H1 (cell line): ENCODE data around the gene SOCS7. TPM values are rescaled to one million over a fixed set of nuclear protein-coding genes. Genes with fewer than 3 reads are reported as not detected.

Source experiments
- CTCF ChIA-PET: fragments of 300-600 bp; sonication (Branson Sonifier 250); formaldehyde crosslinking; loops from one replicate; lab custom pipeline; 2021; ENCODE audit not compliant: partially characterized antibody; lab: Charles Lee
- POLR2A ChIA-PET: fragments of 300-600 bp; sonication (Branson Sonifier 250); formaldehyde crosslinking; loops from one replicate; lab custom pipeline; 2021; ENCODE audit warnings: inconsistent platforms; ENCODE audit not compliant: partially characterized antibody; lab: Charles Lee
- DNase-seq, 2 experiments: peaks; one replicate each; pipeline versions ENCODE4 v3.0.0 to v3.0.0-alpha.2; 2010 to 2022; ENCODE audit warnings: low spot score in 2 of 2, low read depth in 1 of 2, mixed read lengths in 1 of 2
- FAIRE-seq: peaks from 2 replicates; lab custom pipeline; 2011; peaks lifted over from hg19 to GRCh38; lab: Jason Lieb, UNC
- H2AFZ ChIP-seq: 2 replicates; pipeline ENCODE4 v1.8.1; 2012; ENCODE audit warnings: low read length, inconsistent platforms
- H2AK5ac ChIP-seq: 2 replicates; pipeline ENCODE4 v1.6.1; 2013; ENCODE audit warnings: low read depth, low read length
- H2BK120ac ChIP-seq: replicated peaks from 2 replicates; pipeline ENCODE3; 2013; ENCODE audit warnings: low read depth, low read length, inconsistent platforms
- H2BK12ac ChIP-seq: 2 replicates; pipeline ENCODE4 v1.6.1; 2013; ENCODE audit warnings: low read depth, low read length
- H2BK15ac ChIP-seq: 2 replicates; pipeline ENCODE4 v1.6.1; 2013; ENCODE audit warnings: low read length
- H2BK20ac ChIP-seq: 2 replicates; pipeline ENCODE4 v1.6.1; 2013; ENCODE audit warnings: low read length
- H2BK5ac ChIP-seq: 2 replicates; pipeline ENCODE4 v1.6.1; 2013; ENCODE audit warnings: low read depth, low read length
- H3K14ac ChIP-seq: 2 replicates; pipeline ENCODE4 v1.6.1; 2013; ENCODE audit warnings: inconsistent platforms; ENCODE audit not compliant: insufficient read length
- H3K18ac ChIP-seq: 2 replicates; pipeline ENCODE4 v1.6.1; 2013; ENCODE audit warnings: low read length; ENCODE audit errors: extremely low read depth
- H3K23ac ChIP-seq: 2 replicates; pipeline ENCODE4 v1.6.1; 2013; ENCODE audit warnings: inconsistent platforms; ENCODE audit not compliant: insufficient read length
- H3K23me2 ChIP-seq: 2 replicates; pipeline ENCODE4 v1.6.1; 2013; ENCODE audit warnings: low read depth, low read length
- H3K27ac ChIP-seq: 2 replicates; pipeline ENCODE4 v1.6.1; 2011; ENCODE audit warnings: low read depth, low read length, inconsistent platforms
- H3K27me3 ChIP-seq, 4 experiments: replicated peaks in 1 of 4; 1 replicate in 1 of 4; 2 replicates in 3 of 4; pipeline versions ENCODE4 v1.6.1 to v1.8.1; 2011 to 2013; ENCODE audit warnings: low read length in 3 of 4, mild to moderate bottlenecking in 3 of 4, inconsistent platforms in 2 of 4, mixed read lengths in 2 of 4, moderate library complexity in 1 of 4; ENCODE audit not compliant: control insufficient read depth in 3 of 4, insufficient read depth in 3 of 4; ENCODE audit errors: extremely low read depth in 1 of 4
- H3K36me3 ChIP-seq, 4 experiments: 2 replicates each; pipeline versions ENCODE4 v1.6.1 to v1.8.1; 2011 to 2013; ENCODE audit warnings: mild to moderate bottlenecking in 4 of 4, low read length in 3 of 4, moderate library complexity in 2 of 4, control low read depth in 1 of 4, inconsistent platforms in 1 of 4; ENCODE audit not compliant: insufficient read depth in 4 of 4, control insufficient read depth in 2 of 4
- H3K4ac ChIP-seq: replicated peaks from 2 replicates; pipeline ENCODE3; 2013; ENCODE audit warnings: low read length, low read depth, mixed read lengths, inconsistent platforms; ENCODE audit not compliant: insufficient read length
- H3K4me1 ChIP-seq, 4 experiments: replicated peaks in 1 of 4; 1 replicate in 1 of 4; 2 replicates in 3 of 4; pipeline versions ENCODE4 v1.6.1 to v1.8.1; 2011 to 2013; ENCODE audit warnings: low read length in 3 of 4, inconsistent platforms in 2 of 4, mixed read lengths in 1 of 4; ENCODE audit not compliant: insufficient read depth in 4 of 4, control insufficient read depth in 3 of 4
- H3K4me2 ChIP-seq, 2 experiments: 2 replicates each; pipeline versions ENCODE4 v1.6.1 to v1.8.1; 2011 to 2013; ENCODE audit warnings: low read depth in 2 of 2, low read length in 2 of 2, control low read depth in 1 of 2, inconsistent platforms in 1 of 2, mild to moderate bottlenecking in 1 of 2; ENCODE audit not compliant: insufficient read depth in 1 of 2
- H3K4me3 ChIP-seq, 4 experiments: fragments of 200-600, 300-600 bp in 1 of 4; sonication (generic), shearing (Covaris generic), sonication (Bioruptor Twin) in 1 of 4; 2 replicates each; pipeline versions ENCODE4 v1.5.1 to v1.8.1; 2011 to 2016; ENCODE audit warnings: low read length in 4 of 4, low read depth in 3 of 4, control low read depth in 2 of 4, inconsistent platforms in 2 of 4, mild to moderate bottlenecking in 2 of 4, mixed read lengths in 1 of 4, moderate library complexity in 1 of 4; ENCODE audit not compliant: insufficient read depth in 2 of 4; ENCODE audit errors: extremely low read depth in 1 of 4
- H3K56ac ChIP-seq: replicated peaks from 2 replicates; pipeline ENCODE3; 2013; ENCODE audit warnings: low read depth, mild to moderate bottlenecking, mixed read lengths, low read length, inconsistent platforms; ENCODE audit not compliant: insufficient read length
- H3K79me1 ChIP-seq: 2 replicates; pipeline ENCODE4 v1.6.1; 2013; ENCODE audit warnings: low read depth, low read length, control low read depth
- H3K79me2 ChIP-seq, 2 experiments: 2 replicates each; pipeline versions ENCODE4 v1.6.1 to v1.8.1; 2012 to 2013; ENCODE audit warnings: low read length in 2 of 2, mild to moderate bottlenecking in 2 of 2, inconsistent platforms in 1 of 2; ENCODE audit not compliant: insufficient read depth in 2 of 2, control insufficient read depth in 1 of 2
- H3K9ac ChIP-seq, 4 experiments: replicated peaks in 1 of 4; 1 replicate in 1 of 4; 2 replicates in 3 of 4; pipeline versions ENCODE4 v1.6.1 to v1.8.1; 2011 to 2013; ENCODE audit warnings: low read depth in 3 of 4, low read length in 3 of 4, control low read depth in 2 of 4, mild to moderate bottlenecking in 2 of 4, moderate library complexity in 2 of 4, inconsistent platforms in 1 of 4; ENCODE audit errors: extremely low read depth in 1 of 4
- H3K9me3 ChIP-seq, 2 experiments: 2 replicates each; pipeline versions ENCODE4 v1.6.1 to v1.8.1; 2012 to 2013; ENCODE audit warnings: mild to moderate bottlenecking in 2 of 2, moderate library complexity in 2 of 2, control low read depth in 1 of 2, inconsistent platforms in 1 of 2, low read depth in 1 of 2, low read length in 1 of 2, mixed read lengths in 1 of 2; ENCODE audit not compliant: insufficient read depth in 2 of 2
- H4K20me1 ChIP-seq, 2 experiments: replicated peaks in 1 of 2; 2 replicates each; pipeline versions ENCODE3 to v1.8.1; 2011 to 2013; ENCODE audit warnings: inconsistent platforms in 2 of 2, low read length in 2 of 2, mild to moderate bottlenecking in 1 of 2; ENCODE audit not compliant: insufficient read depth in 2 of 2, control insufficient read depth in 1 of 2
- H4K5ac ChIP-seq: 2 replicates; pipeline ENCODE4 v1.6.1; 2013; ENCODE audit warnings: low read length, low read depth, mixed read lengths, inconsistent platforms; ENCODE audit not compliant: insufficient read length
- H4K8ac ChIP-seq: 2 replicates; pipeline ENCODE4 v1.8.0; 2013; ENCODE audit warnings: mild to moderate bottlenecking, moderate library complexity, low read length, inconsistent platforms; ENCODE audit not compliant: insufficient read depth; ENCODE audit errors: extremely low read depth
- H4K91ac ChIP-seq: replicated peaks from 2 replicates; pipeline ENCODE3; 2013; ENCODE audit warnings: low read length, mixed read lengths, inconsistent platforms; ENCODE audit not compliant: insufficient read length
- ATF3 ChIP-seq: IDR thresholded peaks from 2 replicates; pipeline ENCODE4 v1.6.1; 2011; ENCODE audit warnings: low read depth, mild to moderate bottlenecking, low read length; ENCODE audit not compliant: insufficient read depth
- BRCA1 ChIP-seq: IDR thresholded peaks from 2 replicates; pipeline ENCODE4 v1.6.1; 2012; ENCODE audit warnings: low read depth, low read length, improper control_type of control experiment
- CHD2 ChIP-seq: IDR thresholded peaks from 2 replicates; pipeline ENCODE4 v1.6.1; 2012; ENCODE audit warnings: low read length, improper control_type of control experiment
- CTBP2 ChIP-seq: IDR thresholded peaks from 2 replicates; pipeline ENCODE4 v1.7.0; 2011; ENCODE audit warnings: borderline replicate concordance, mild to moderate bottlenecking, moderate library complexity, mixed read lengths, low read length; ENCODE audit not compliant: insufficient read depth, insufficient read length
- EP300 ChIP-seq, 2 experiments: IDR thresholded peaks; 1 replicate in 1 of 2; 2 replicates in 1 of 2; pipeline ENCODE4 v1.6.1; 2011 to 2012; ENCODE audit warnings: low read depth in 2 of 2, low read length in 2 of 2, mild to moderate bottlenecking in 2 of 2, borderline replicate concordance in 1 of 2, inconsistent platforms in 1 of 2, moderate library complexity in 1 of 2
- JUND ChIP-seq: IDR thresholded peaks from 2 replicates; pipeline ENCODE4 v1.6.1; 2011; ENCODE audit warnings: mild to moderate bottlenecking, improper control_type of control experiment, low read length
- SAP30 ChIP-seq: fragments of 300-600 bp; sonication (generic); IDR thresholded peaks from 2 replicates; pipeline ENCODE4 v1.7.1; 2012; ENCODE audit warnings: low read length, moderate library complexity, mild to moderate bottlenecking, inconsistent platforms; ENCODE audit not compliant: insufficient read depth, insufficient replicate concordance
- SIRT6 ChIP-seq: IDR thresholded peaks from one replicate; pipeline ENCODE4 v1.7.1; 2012; ENCODE audit warnings: low read length, inconsistent platforms
- SUZ12 ChIP-seq: fragments of 200-600 bp; sonication (generic); IDR thresholded peaks from 2 replicates; pipeline ENCODE4 v1.6.1; 2012; ENCODE audit warnings: mild to moderate bottlenecking, inconsistent platforms, low read length, moderate library complexity, mixed read lengths
- TCF12 ChIP-seq: IDR thresholded peaks from 2 replicates; pipeline ENCODE4 v1.6.1; 2011; ENCODE audit warnings: low read depth, mild to moderate bottlenecking, low read length
- ZNF274 ChIP-seq: IDR thresholded peaks from 2 replicates; pipeline ENCODE4 v1.7.0; 2012; ENCODE audit warnings: low read length, borderline replicate concordance; ENCODE audit errors: extremely low read depth
- WGBS, 2 experiments: shearing (Covaris generic) in 1 of 2; methylation state at CpG; one replicate each; pipeline versions ENCODE4 v1.1.6 to v1.1.7; 2013 to 2015; ENCODE audit warnings: low lambda C conversion rate in 2 of 2, mixed read lengths in 2 of 2, inconsistent platforms in 1 of 2, low coverage in 1 of 2, missing lambda C conversion rate in 1 of 2; ENCODE audit not compliant: insufficient replicate concordance in 2 of 2, insufficient coverage in 1 of 2, insufficient read length in 1 of 2; ENCODE audit errors: extremely low coverage in 1 of 2, missing lambda C conversion rate in 1 of 2; 5-methylcytosine and 5-hydroxymethylcytosine counted together
- polyA plus RNA-seq, 7 experiments: library from polyadenylated mRNA; depleted of rRNA in 3 of 7; stranded (reverse) in 5 of 7; unstranded in 2 of 7; fragments of >200 nt in 5 of 7; fragments of 200-250 nt in 2 of 7; gene quantifications; 1 replicate in 5 of 7; 2 replicates in 1 of 7; 4 replicates in 1 of 7; pipeline versions ENCODE4 v1.2.1 to v1.2.3, GENCODE V29; 2011 to 2013; ENCODE audit warnings: missing spikeins in 2 of 7, mixed read lengths in 2 of 7
- total RNA-seq: library from RNA; stranded (reverse); fragmentation: NEBNext Ultra II Directional; extraction: Animal tissue kit (Norgen Biotek cat#: 25700); gene quantifications from 2 replicates; pipeline ENCODE4 v1.2.1, GENCODE V29; 2021

The SOCS7 gene
- total and polyA plus RNA-seq, 2 of the 8 experiments (the other 6 are each of a cell fraction or from before 2014, with no cell fraction given): 13.5 to 26.9 TPM

GRCh38 chr17:38329808-38330730 is 21.6 kb upstream of the SOCS7 start:
- Histone ChIP-seq H4K5ac (no peak overlapping the region), H3K4ac (no peak overlapping the region), H3K14ac (no peak overlapping the region), H2BK12ac (no peak overlapping the region), H3K27ac (no peak overlapping the region), H4K8ac (no peak overlapping the region; the same call in 1 of the 2 replicates), H2BK120ac (no peak overlapping the region), H3K4me2 (no peak overlapping the region), H3K4me3 (no peak overlapping the region), H2BK15ac (no peak overlapping the region), H3K79me1 (no peaks in the 10 kb centered on the region), H3K36me3 (no peaks in the 10 kb centered on the region), H3K9me3 (no peaks in the 10 kb centered on the region), H3K79me2 (no peaks in the 10 kb centered on the region), H2AFZ (no peak overlapping the region), H2BK20ac (no peak overlapping the region), H3K18ac (no peak overlapping the region; the same call in 1 of the 2 replicates), H3K27me3 (no peaks in the 10 kb centered on the region), H3K56ac (no peak overlapping the region), H3K23ac (no peak overlapping the region), H3K9ac (no peak overlapping the region), H3K4me1 (peaks cover 0 to 10% (median 5%) of the 10 kb centered on the region in 4 experiments; a peak in 5 of 7 replicates), H3K23me2 (no peaks in the 10 kb centered on the region), H2BK5ac (no peak overlapping the region), H4K20me1 (no peaks in the 10 kb centered on the region), H4K91ac (no peak overlapping the region), H2AK5ac (no peak overlapping the region)
- ChIA-PET POLR2A (interaction anchor here (0.9 to 2.9 kb wide), 9 partner anchors 8 to 84 kb away, joined by 3 to 13 read pairs (median 5); no protein-coding TSS in a partner anchor), CTCF (interaction anchor here (1.0 to 12.0 kb wide), 10 partner anchors 8 to 154 kb away, joined by 3 to 192 read pairs (median 4); partner anchors contain the start of gene GPR179)
- WGBS, 2 experiments: 91% methylated on average over 25 of the region's 25 CpGs; no CpG with 5 or more reads in 1 of the 2 experiments
- FAIRE-seq (no peak), DNase-seq (no peak)
- TF ChIP-seq EP300 (IDR thresholded peaks at IDR 0.05; ENCODE audit: borderline replicate concordance in 1 of 2, low read depth in 2 of 2, low read length in 2 of 2): no peak
- TF ChIP-seq TCF12: no peak
- no peak for TF ChIP-seq CHD2
- no peak for TF ChIP-seq ATF3
- TF ChIP-seq JUND: no peak
- TF ChIP-seq BRCA1: no peak
- no peak for TF ChIP-seq CTBP2
- no peak for TF ChIP-seq ZNF274
- TF ChIP-seq SAP30: no peak
- no peak for TF ChIP-seq SIRT6
- TF ChIP-seq SUZ12: no peak
